Fibroblast of lung (primary cell): ENCODE measurements around the gene EXOC6B. TPM values are rescaled to one million over a fixed set of nuclear protein-coding genes. Genes with fewer than 3 reads are reported as not detected.

Experiments used
- DNase-seq, 2 donors: peaks; one replicate each; pipeline versions ENCODE4 v3.0.0 to v3.0.0-alpha.2; 2010; ENCODE audit warnings: low read depth in 2 of 2
- H2AFZ ChIP-seq: 2 replicates; pipeline ENCODE4 v1.5.1; 2012; ENCODE audit warnings: low read length, control low read depth, inconsistent platforms
- H3K27ac ChIP-seq: 2 replicates; pipeline ENCODE4 v1.5.1; 2011; ENCODE audit warnings: low read length, control low read depth; ENCODE audit not compliant: insufficient read depth
- H3K27me3 ChIP-seq: 2 replicates; pipeline ENCODE4 v1.5.1; 2011; ENCODE audit warnings: mild to moderate bottlenecking, low read length; ENCODE audit not compliant: control insufficient read depth, insufficient read depth
- H3K36me3 ChIP-seq: 2 replicates; pipeline ENCODE4 v1.5.1; 2011; ENCODE audit warnings: low read length; ENCODE audit not compliant: control insufficient read depth, insufficient read depth
- H3K4me1 ChIP-seq: 2 replicates; pipeline ENCODE4 v1.5.1; 2011; ENCODE audit warnings: low read length; ENCODE audit not compliant: control insufficient read depth, insufficient read depth; ENCODE audit errors: extremely low read depth
- H3K4me2 ChIP-seq: 2 replicates; pipeline ENCODE4 v1.5.1; 2011; ENCODE audit warnings: low read length, control low read depth; ENCODE audit not compliant: insufficient read depth; ENCODE audit errors: extremely low read depth
- H3K4me3 ChIP-seq, 4 experiments: fragments of 200-600 bp in 1 of 4; sonication (generic) in 1 of 4; replicated peaks in 1 of 4; 2 replicates each; pipeline ENCODE4 v1.5.1; 2011 to 2016; ENCODE audit warnings: low read length in 4 of 4, low read depth in 3 of 4, mild to moderate bottlenecking in 3 of 4, control low read depth in 2 of 4, inconsistent platforms in 1 of 4, mixed read lengths in 1 of 4; ENCODE audit not compliant: insufficient read depth in 1 of 4; ENCODE audit errors: control extremely low read depth in 1 of 4
- H3K79me2 ChIP-seq: 2 replicates; pipeline ENCODE4 v1.5.1; 2012; ENCODE audit warnings: mild to moderate bottlenecking, low read length, inconsistent platforms; ENCODE audit not compliant: control insufficient read depth, insufficient read depth
- H3K9ac ChIP-seq: 2 replicates; pipeline ENCODE4 v1.5.1; 2011; ENCODE audit warnings: mild to moderate bottlenecking, low read length, control low read depth; ENCODE audit not compliant: insufficient read depth
- H3K9me3 ChIP-seq: 2 replicates; pipeline ENCODE4 v1.5.1; 2012; ENCODE audit warnings: low read depth, low read length; ENCODE audit not compliant: control insufficient read depth, insufficient read depth
- H4K20me1 ChIP-seq: 2 replicates; pipeline ENCODE4 v1.5.1; 2011; ENCODE audit warnings: low read length; ENCODE audit not compliant: control insufficient read depth, insufficient read depth; ENCODE audit errors: extremely low read depth
- EZH2 ChIP-seq: IDR thresholded peaks from 2 replicates; pipeline ENCODE4 v1.5.1; 2012; ENCODE audit warnings: low read length, control low read depth, mild to moderate bottlenecking; ENCODE audit errors: missing control alignments
- polyA plus RNA-seq, 2 donors: library from polyadenylated mRNA; depleted of rRNA in 1 of 2; stranded (reverse) in 1 of 2; unstranded in 1 of 2; fragments of >200 nt; gene quantifications; 2 replicates each; pipeline ENCODE4 v1.2.1, GENCODE V29; 2011 to 2012; ENCODE audit warnings: missing spikeins in 1 of 2
- total RNA-seq: library from RNA; depleted of rRNA; stranded (reverse); fragments of >200 nt; gene quantifications from 2 replicates; pipeline ENCODE4 v1.2.1, GENCODE V29; 2014
- TF ChIP-seq, protein P1 (sequence below), 2 donors: IDR thresholded peaks in 1 of 2; conservative IDR thresholded peaks in 1 of 2; 1 replicate in 1 of 2; 2 replicates in 1 of 2; pipeline ENCODE4 v1.5.1; 2011 to 2012; ENCODE audit warnings: low read length in 2 of 2, control low read depth in 1 of 2, inconsistent platforms in 1 of 2, low read depth in 1 of 2, mild to moderate bottlenecking in 1 of 2

The EXOC6B gene
- total and polyA plus RNA-seq, 2 donors (not counting 1 experiment from before 2014, with no cell fraction given): 26.3 to 36.5 TPM

DNA sequence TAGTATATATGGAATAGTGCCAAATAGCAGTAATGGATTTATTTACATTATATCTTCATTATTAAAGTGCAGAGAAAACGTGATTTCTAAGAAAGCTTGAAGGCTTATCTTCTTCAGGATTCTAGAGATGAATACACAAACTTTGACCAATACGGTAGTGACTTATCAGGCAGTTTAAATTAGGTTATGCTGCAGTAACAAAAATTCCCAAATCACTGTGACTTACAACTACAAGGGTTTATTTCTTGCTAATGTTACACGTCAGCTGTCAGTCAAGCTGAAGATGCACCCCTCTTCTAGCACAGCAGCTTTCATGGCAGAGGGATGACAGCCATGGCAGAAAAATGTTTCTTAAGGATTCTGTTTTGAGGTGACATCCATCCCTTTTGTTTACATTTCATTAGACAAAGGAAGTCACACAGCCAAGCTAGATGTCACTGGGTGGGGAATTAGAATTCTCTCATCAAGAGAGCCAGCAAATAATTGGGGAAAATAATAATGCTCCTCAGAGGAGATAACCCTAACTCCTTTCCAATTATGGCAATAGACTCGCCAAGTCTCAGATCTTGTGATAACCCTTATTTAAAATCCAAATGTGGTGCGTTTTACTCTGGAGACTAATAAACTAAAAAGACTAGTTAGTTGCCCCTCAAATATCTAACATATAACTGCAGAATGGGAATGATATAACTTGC, 409.9 kb downstream of the EXOC6B start:
- Histone ChIP-seq H3K27me3 (no peaks in the 10 kb centered on the region), H3K4me1 (no peaks in the 10 kb centered on the region), H3K79me2 (no peaks in the 10 kb centered on the region), H3K36me3 (no peaks in the 10 kb centered on the region), H4K20me1 (peaks cover 2% of the 10 kb centered on the region), H3K9me3 (no peaks in the 10 kb centered on the region), H3K4me3 (no peak overlapping the region), H2AFZ (no peak overlapping the region), H3K9ac (no peak overlapping the region), H3K4me2 (no peak overlapping the region), H3K27ac (no peak overlapping the region)
- no peak for DNase-seq
- TF ChIP-seq, protein P1, sequence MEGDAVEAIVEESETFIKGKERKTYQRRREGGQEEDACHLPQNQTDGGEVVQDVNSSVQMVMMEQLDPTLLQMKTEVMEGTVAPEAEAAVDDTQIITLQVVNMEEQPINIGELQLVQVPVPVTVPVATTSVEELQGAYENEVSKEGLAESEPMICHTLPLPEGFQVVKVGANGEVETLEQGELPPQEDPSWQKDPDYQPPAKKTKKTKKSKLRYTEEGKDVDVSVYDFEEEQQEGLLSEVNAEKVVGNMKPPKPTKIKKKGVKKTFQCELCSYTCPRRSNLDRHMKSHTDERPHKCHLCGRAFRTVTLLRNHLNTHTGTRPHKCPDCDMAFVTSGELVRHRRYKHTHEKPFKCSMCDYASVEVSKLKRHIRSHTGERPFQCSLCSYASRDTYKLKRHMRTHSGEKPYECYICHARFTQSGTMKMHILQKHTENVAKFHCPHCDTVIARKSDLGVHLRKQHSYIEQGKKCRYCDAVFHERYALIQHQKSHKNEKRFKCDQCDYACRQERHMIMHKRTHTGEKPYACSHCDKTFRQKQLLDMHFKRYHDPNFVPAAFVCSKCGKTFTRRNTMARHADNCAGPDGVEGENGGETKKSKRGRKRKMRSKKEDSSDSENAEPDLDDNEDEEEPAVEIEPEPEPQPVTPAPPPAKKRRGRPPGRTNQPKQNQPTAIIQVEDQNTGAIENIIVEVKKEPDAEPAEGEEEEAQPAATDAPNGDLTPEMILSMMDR (conservative IDR thresholded peaks at IDR 0.05 in 1 of 2, IDR thresholded peaks at IDR 0.05 in 1 of 2; ENCODE audit: low read depth in 1 of 2, low read length in 2 of 2): no peak
- no peak for TF ChIP-seq EZH2

- Histone ChIP-seq H3K9ac (no peak overlapping the region), H3K4me3 (no peak overlapping the region), H3K27me3 (no peaks in the 10 kb centered on the region), H2AFZ (no peak overlapping the region), H3K9me3 (no peaks in the 10 kb centered on the region), H3K4me1 (no peaks in the 10 kb centered on the region), H4K20me1 (peaks cover 2% of the 10 kb centered on the region), H3K27ac (no peak overlapping the region), H3K4me2 (no peak overlapping the region), H3K79me2 (no peaks in the 10 kb centered on the region), H3K36me3 (no peaks in the 10 kb centered on the region)
- TF ChIP-seq EZH2: no peak
- TF ChIP-seq, protein P1 (conservative IDR thresholded peaks at IDR 0.05 in 1 of 2, IDR thresholded peaks at IDR 0.05 in 1 of 2; ENCODE audit: low read depth in 1 of 2, low read length in 2 of 2): no peak
- peak; percentile 28 to 74 for DNase-seq
These were observed 410.6 kb downstream of the EXOC6B start for GRCh38 chr2:72415241-72415661.

DNA sequence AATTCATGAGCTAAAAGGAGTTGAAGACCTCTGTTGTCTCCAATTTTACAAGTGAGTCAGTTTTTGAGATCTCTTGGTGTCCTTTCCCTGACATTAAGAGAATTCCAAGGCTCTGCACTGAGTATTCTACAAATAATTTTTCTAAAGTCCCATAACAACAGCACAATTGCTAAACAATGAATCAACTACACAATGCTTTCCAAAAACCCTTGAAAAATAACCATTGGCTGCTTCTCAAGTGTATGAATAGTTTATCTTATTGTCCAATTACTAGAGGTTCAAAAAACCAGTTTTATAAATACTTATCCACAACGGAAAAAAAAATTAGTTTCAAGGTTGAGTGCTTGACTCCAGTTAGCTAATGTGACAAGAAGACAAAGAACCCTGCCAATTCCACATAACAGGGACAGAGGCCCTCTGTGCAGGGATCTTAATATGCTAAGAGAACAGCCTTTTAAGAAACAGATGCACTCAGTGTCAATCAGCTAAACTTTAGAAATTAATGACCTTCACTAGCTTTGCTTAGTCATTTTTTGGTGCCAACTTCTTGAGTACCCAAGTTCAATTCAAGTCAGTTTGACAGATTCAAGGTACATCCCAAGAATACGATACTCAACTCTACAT, 411.6 kb downstream of the EXOC6B start:
- no peak overlapping the region for H3K4me2 ChIP-seq
- no peak overlapping the region for H3K9ac ChIP-seq
- H3K9me3 ChIP-seq: no peaks in the 10 kb centered on the region
- peaks cover 2% of the 10 kb centered on the region for H4K20me1 ChIP-seq
- H3K27ac ChIP-seq: no peak overlapping the region
- H2AFZ ChIP-seq: no peak overlapping the region
- H3K36me3 ChIP-seq: no peaks in the 10 kb centered on the region
- no peaks in the 10 kb centered on the region for H3K4me1 ChIP-seq
- H3K4me3 ChIP-seq: no peak overlapping the region
- peak in 1 of 2 donors; percentile 56 for DNase-seq
- TF ChIP-seq, protein P1 (conservative IDR thresholded peaks at IDR 0.05 in 1 of 2, IDR thresholded peaks at IDR 0.05 in 1 of 2; ENCODE audit: low read depth in 1 of 2, low read length in 2 of 2): no peak
- TF ChIP-seq EZH2: no peak
- H3K27me3 ChIP-seq: no peaks in the 10 kb centered on the region
- no peaks in the 10 kb centered on the region for H3K79me2 ChIP-seq
